GM23248 (cell line): ENCODE results near the gene ZDHHC11. TPM values are rescaled to one million over a fixed set of nuclear protein-coding genes. Genes with fewer than 3 reads are reported as not detected.
"Not testable (repeated sequence)": the region's sequence is repeated elsewhere in the genome, so short reads cannot be mapped to it uniquely, and the experiment has no call there.

Experiments
- DNase-seq: peaks from one replicate; pipeline ENCODE4 v3.0.0-alpha.2; 2015
- H2AFZ ChIP-seq: fragments of 200-600 bp; sonication (generic); 2 replicates; pipeline ENCODE4 v1.6.1; 2016; ENCODE audit warnings: antibody characterized with exemption
- H3F3A ChIP-seq: fragments of 200-600 bp; sonication (generic); 2 replicates; pipeline ENCODE4 v1.6.1; 2016; ENCODE audit warnings: mild to moderate bottlenecking, antibody characterized with exemption, mixed run types; ENCODE audit not compliant: insufficient read depth
- H3K27ac ChIP-seq: fragments of 200-600 bp; sonication (generic); 2 replicates; pipeline ENCODE4 v1.5.1; 2016; ENCODE audit warnings: mild to moderate bottlenecking
- H3K27me3 ChIP-seq: fragments of 200-600 bp; sonication (generic); replicated peaks from 2 replicates; pipeline ENCODE4 v1.6.1; 2016; ENCODE audit warnings: mild to moderate bottlenecking; ENCODE audit not compliant: insufficient read depth
- H3K36me3 ChIP-seq: fragments of 200-600 bp; sonication (generic); 2 replicates; pipeline ENCODE4 v1.6.1; 2016; ENCODE audit warnings: low read depth, mild to moderate bottlenecking
- H3K4me1 ChIP-seq: fragments of 200-600 bp; sonication (generic); 2 replicates; pipeline ENCODE4 v1.6.1; 2016; ENCODE audit warnings: mild to moderate bottlenecking; ENCODE audit not compliant: insufficient read depth
- H3K4me2 ChIP-seq: fragments of 200-600 bp; sonication (generic); one replicate; pipeline ENCODE4 v1.6.1; 2016; ENCODE audit warnings: mild to moderate bottlenecking; ENCODE audit not compliant: unreplicated experiment
- H3K4me3 ChIP-seq: fragments of 200-600 bp; sonication (generic); 2 replicates; pipeline ENCODE4 v1.5.1; 2016; ENCODE audit warnings: mild to moderate bottlenecking
- H3K79me2 ChIP-seq: fragments of 200-600 bp; sonication (generic); 2 replicates; pipeline ENCODE4 v1.6.1; 2016; ENCODE audit warnings: mild to moderate bottlenecking; ENCODE audit not compliant: insufficient read depth
- H3K9ac ChIP-seq: fragments of 200-600 bp; sonication (generic); 2 replicates; pipeline ENCODE4 v1.6.1; 2016; ENCODE audit warnings: mild to moderate bottlenecking
- H3K9me2 ChIP-seq: fragments of 200-600 bp; sonication (generic); 2 replicates; pipeline ENCODE4 v1.6.1; 2016; ENCODE audit warnings: mixed run types, mild to moderate bottlenecking, moderate library complexity; ENCODE audit not compliant: insufficient read depth
- H3K9me3 ChIP-seq: fragments of 200-600 bp; sonication (generic); one replicate; pipeline ENCODE4 v1.6.1; 2017; ENCODE audit warnings: low read depth
- H4K20me1 ChIP-seq: fragments of 200-600 bp; sonication (generic); 2 replicates; pipeline ENCODE4 v1.6.0; 2016; ENCODE audit not compliant: insufficient read depth
- EZH2 ChIP-seq: fragments of 200-600 bp; sonication (generic); IDR thresholded peaks from 2 replicates; pipeline ENCODE4 v1.6.1; 2018; ENCODE audit warnings: antibody characterized with exemption, mild to moderate bottlenecking; ENCODE audit not compliant: insufficient read depth, poor library complexity, severe bottlenecking
- EZH2phosphoT487 ChIP-seq: fragments of 200-600 bp; sonication (generic); IDR thresholded peaks from 2 replicates; pipeline ENCODE4 v1.6.1; 2018; ENCODE audit warnings: antibody characterized with exemption, moderate library complexity, mild to moderate bottlenecking, low read depth; ENCODE audit not compliant: insufficient read depth
- WGBS, 2 experiments: methylation state at CpG; one replicate each; pipeline ENCODE4 v1.1.6; 2015 to 2017; ENCODE audit warnings: low lambda C conversion rate in 2 of 2, low coverage in 1 of 2; ENCODE audit errors: missing lambda C conversion rate in 2 of 2; 5-methylcytosine and 5-hydroxymethylcytosine counted together
- in situ Hi-C: fragments of 300-500 bp; cut with MboI; formaldehyde crosslinking; loops from 2 replicates; pipeline ENCODE4 v1.15.0; 2020
- polyA plus RNA-seq: library from polyadenylated mRNA; unstranded; fragments of >200 nt; fragmentation: Nextera tagmentation; extraction: Ambion mirVana; gene quantifications from 2 replicates; pipeline ENCODE4 v1.2.1, GENCODE V29; 2016
- total RNA-seq: library from RNA; depleted of rRNA; stranded (reverse); fragments of >200 nt; shearing (Covaris generic); gene quantifications from 2 replicates; pipeline ENCODE4 v1.2.3, GENCODE V29; 2014

Gene ZDHHC11
- total and polyA plus RNA-seq, 2 experiments from 2014 or later: 0.26 to 0.65 TPM

DNA sequence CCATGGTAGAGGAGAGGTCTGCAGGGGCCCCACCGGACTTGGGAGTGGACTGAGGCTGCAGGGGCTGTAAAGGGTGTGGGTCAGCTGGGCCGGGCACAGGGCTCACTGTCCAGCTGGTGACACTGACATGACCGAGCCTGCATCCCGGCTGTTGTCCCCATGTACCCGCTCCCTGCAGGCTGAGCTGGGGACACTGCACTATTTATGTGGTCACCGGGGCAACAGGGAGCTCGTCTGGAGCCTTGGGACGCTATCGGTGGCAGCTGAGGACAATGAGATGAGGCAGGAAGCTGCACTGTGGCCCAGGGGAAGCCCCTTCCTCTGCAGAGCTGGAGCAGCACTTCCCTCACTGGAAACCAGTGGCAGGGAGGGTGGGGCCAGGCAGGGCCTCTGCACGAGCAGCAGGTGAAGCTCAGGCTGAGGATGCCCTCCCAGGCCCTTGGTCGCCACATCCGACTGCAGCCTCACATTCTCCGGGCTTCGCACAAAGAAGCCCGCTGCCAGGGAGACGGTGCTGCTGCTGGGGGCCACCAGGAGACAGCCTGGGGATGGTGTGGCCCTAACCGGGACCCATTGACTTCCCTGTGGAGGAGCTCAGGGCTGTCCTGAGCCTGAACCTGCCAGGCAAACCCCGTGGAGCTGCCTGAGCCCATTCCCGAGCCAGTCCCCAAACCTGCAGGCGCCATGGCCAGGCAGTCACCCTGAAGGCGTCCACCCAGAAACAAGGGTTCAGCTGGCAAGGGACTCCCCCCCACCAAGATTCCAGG, 92.7 kb downstream of the ZDHHC11 start:
- Histone ChIP-seq H3K9me2 (no peaks in the 10 kb centered on the region), H3K36me3 (no peaks in the 10 kb centered on the region), H3K27ac (no peak overlapping the region), H3K9me3 (no peaks in the 10 kb centered on the region), H3K4me1 (no peaks in the 10 kb centered on the region), H3K9ac (no peak overlapping the region), H3F3A (no peaks in the 10 kb centered on the region), H3K4me2 (no peak overlapping the region), H4K20me1 (no peaks in the 10 kb centered on the region), H2AFZ (no peak overlapping the region), H3K4me3 (no peak overlapping the region), H3K27me3 (peaks cover 18% of the 10 kb centered on the region), H3K79me2 (no peaks in the 10 kb centered on the region)
- in situ Hi-C loops: no loop called here
- 49 to 51% methylated on average over 20 to 21 of the region's 21 CpGs for WGBS, 2 experiments
- no peak for DNase-seq
- no peak for TF ChIP-seq EZH2
- TF ChIP-seq EZH2phosphoT487: no peak

DNA sequence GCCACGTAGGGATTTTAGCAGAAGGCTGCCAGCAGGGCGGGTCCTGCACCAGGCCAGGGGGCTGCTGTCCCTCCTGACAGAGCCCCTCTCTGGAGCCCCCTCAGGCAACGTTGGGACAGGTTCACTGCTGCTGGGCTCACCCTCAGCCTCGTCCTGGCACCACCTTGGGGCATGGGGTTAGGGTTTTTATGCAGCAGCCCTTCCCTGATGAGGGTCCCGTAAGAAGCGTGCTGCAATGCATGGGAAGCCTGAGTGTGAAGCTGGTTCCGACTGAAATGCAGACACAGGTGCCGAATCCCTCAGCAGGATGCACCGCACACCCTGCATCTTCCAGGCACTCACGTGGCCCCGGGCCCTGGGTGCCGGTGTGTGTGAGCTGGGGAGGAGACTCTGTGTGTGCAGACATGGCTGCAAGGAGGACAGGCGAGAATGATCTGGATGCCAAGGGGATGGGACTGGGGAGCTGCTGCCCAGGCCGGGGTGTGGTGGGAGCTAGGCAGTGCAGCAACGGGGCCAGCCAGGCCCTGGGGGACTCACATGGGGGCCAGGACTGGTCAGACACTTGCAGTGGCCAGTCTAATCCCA, 93.3 kb downstream of the ZDHHC11 start:
- WGBS, 2 experiments: 29 to 32% methylated on average over 15 of the region's 15 CpGs

DNA sequence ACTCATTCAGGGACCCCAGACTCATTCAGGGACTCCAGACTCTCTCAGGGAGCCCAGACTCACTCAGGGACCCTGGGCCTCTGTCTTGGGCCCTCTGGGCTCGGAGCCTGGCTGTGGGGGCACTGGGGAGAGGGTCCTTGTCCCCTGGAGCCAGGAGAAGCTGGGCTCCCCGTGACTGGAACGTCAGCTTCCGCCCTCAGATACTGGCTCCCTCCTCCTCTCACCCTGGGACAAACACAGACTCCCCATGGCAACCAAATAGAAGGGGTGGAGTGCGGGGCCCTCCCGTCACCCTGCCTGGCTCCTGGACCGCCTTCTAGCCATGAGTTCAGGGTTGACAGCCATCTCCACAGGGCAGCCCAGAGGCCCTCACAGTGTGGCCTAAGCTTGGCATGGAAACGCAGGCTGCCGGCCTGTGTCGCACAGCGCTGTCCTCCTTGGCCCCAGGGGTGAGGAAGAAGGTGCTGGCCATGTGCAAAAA, 93.9 kb downstream of the ZDHHC11 start:
- H3K4me1 ChIP-seq: no peaks in the 10 kb centered on the region
- in situ Hi-C loops: no loop called here
- peak; percentile 12 for DNase-seq
- WGBS, 2 experiments: 10 to 17% methylated on average over 10 to 11 of the region's 11 CpGs
- no peak overlapping the region for H3K9ac ChIP-seq
- H3K4me3 ChIP-seq: no peak overlapping the region
- no peak overlapping the region for H3K27ac ChIP-seq
- no peaks in the 10 kb centered on the region for H3K36me3 ChIP-seq
- no peak for TF ChIP-seq EZH2
- TF ChIP-seq EZH2phosphoT487: no peak
- no peaks in the 10 kb centered on the region for H4K20me1 ChIP-seq
- H3K79me2 ChIP-seq: no peaks in the 10 kb centered on the region
- peaks cover 18% of the 10 kb centered on the region for H3K27me3 ChIP-seq
- no peaks in the 10 kb centered on the region for H3F3A ChIP-seq
- H2AFZ ChIP-seq: no peak overlapping the region
- H3K4me2 ChIP-seq: no peak overlapping the region
- H3K9me3 ChIP-seq: no peaks in the 10 kb centered on the region
- no peaks in the 10 kb centered on the region for H3K9me2 ChIP-seq

More for the DNA sequence above, 93.3 kb downstream of the ZDHHC11 start:
- no peaks in the 10 kb centered on the region for H3K36me3 ChIP-seq
- no peaks in the 10 kb centered on the region for H3F3A ChIP-seq
- H3K9ac ChIP-seq: no peak overlapping the region
- no peaks in the 10 kb centered on the region for H4K20me1 ChIP-seq
- no peaks in the 10 kb centered on the region for H3K79me2 ChIP-seq
- H3K27me3 ChIP-seq: peaks cover 18% of the 10 kb centered on the region
- H3K4me2 ChIP-seq: no peak overlapping the region
- no peaks in the 10 kb centered on the region for H3K9me2 ChIP-seq
- no peak for TF ChIP-seq EZH2phosphoT487
- DNase-seq: no peak
- no peaks in the 10 kb centered on the region for H3K4me1 ChIP-seq
- H2AFZ ChIP-seq: no peak overlapping the region
- no peak overlapping the region for H3K27ac ChIP-seq
- no peak overlapping the region for H3K4me3 ChIP-seq
- H3K9me3 ChIP-seq: no peaks in the 10 kb centered on the region
- in situ Hi-C loops: no loop called here

DNA sequence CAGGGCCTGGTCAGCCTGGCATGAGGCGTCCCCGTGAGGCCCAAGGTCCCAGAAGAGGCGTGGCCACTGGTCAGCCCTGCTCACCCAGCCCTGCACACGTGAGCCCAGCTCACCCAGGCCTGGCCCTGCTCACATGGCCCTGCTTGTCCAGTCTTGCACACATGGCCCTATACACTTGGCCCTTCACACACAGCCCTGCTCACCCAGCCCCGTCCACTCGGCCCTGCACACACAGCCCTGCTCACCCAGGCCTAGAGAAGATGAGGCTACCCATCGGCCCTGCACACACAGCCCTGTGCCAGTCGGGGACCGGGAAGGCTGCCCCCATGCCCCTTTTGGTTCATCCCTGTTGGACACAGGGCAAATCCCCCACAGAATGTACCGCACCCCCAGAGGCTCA, 94.6 kb downstream of the ZDHHC11 start:
- no peak overlapping the region for H2AFZ ChIP-seq
- H3K36me3 ChIP-seq: no peaks in the 10 kb centered on the region
- no peaks in the 10 kb centered on the region for H3K79me2 ChIP-seq
- H3K27me3 ChIP-seq: peaks cover 18% of the 10 kb centered on the region
- H3K4me1 ChIP-seq: no peaks in the 10 kb centered on the region
- no peak for TF ChIP-seq EZH2phosphoT487
- TF ChIP-seq EZH2: no peak
- in situ Hi-C loops: no loop called here
- no peaks in the 10 kb centered on the region for H4K20me1 ChIP-seq
- no peak overlapping the region for H3K27ac ChIP-seq
- no peak overlapping the region for H3K4me2 ChIP-seq
- H3K4me3 ChIP-seq: no peak overlapping the region
- H3K9me2 ChIP-seq: no peaks in the 10 kb centered on the region
- H3F3A ChIP-seq: no peaks in the 10 kb centered on the region
- 60 to 63% methylated on average over 8 to 10 of the region's 10 CpGs for WGBS, 2 experiments
- H3K9ac ChIP-seq: no peak overlapping the region
- no peaks in the 10 kb centered on the region for H3K9me3 ChIP-seq
- DNase-seq: no peak

DNA sequence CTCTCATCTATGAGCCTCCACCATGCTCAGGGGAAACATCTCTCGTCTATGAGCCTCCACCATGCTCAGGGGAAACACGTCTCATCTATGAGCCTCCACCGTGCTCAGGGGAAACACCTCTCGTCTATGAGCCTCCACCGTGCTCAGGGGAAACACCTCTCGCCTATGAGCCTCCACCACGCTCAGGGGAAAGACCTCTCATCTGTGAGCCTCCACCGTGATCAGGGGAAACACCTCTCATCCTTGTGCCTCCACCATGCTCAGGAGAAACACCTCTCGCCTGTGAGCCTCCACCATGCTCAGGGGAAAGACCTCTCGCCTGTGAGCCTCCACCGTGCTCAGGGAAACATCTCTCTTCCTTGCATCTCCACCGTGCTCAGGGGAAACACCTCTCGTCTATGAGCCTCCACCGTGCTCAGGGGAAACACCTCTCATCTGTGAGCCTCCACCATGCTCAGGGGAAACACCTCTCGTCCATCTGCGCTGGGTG, 96.6 kb downstream of the ZDHHC11 start:
- H3K79me2 ChIP-seq, H4K20me1 ChIP-seq, H3K4me3 ChIP-seq, H3K4me2 ChIP-seq, H3K27ac ChIP-seq, H3F3A ChIP-seq, H3K4me1 ChIP-seq, H3K9me2 ChIP-seq, H3K9ac ChIP-seq, in situ Hi-C loops, H3K9me3 ChIP-seq, H2AFZ ChIP-seq, DNase-seq, H3K36me3 ChIP-seq: not testable (repeated sequence)
- WGBS, 2 experiments: 40 to 45% methylated on average over 12 to 15 of the region's 16 CpGs
- H3K27me3 ChIP-seq: peaks cover 13% of the 10 kb centered on the region

DNA sequence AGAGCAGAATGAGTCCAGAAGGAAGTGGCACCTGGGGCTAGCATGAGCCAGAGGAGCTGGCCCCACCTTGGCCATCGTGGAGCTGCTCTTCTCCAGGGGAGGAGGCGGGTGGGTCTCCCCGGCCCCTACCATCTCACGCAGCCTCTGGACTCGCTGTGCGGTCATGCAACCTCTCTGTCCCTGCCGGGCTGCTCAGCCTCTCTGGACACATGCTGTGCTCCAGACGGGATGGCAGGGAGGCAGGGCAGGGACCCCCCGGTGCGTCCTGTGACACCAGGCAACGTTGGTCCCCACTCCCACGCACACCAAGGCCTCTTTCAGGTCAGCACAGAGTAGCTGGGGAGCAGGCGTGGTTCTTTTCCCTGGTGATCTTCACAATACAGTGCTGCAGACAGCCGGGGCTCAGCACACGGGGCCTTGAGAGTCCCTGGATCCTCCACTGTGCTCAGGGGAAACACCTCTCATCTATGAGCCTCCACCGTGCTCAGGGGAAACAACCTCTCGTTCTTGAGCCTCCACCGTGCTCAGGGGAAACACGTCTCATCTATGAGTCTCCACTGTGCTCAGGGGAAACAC, 97.1 kb downstream of the ZDHHC11 start:
- H3F3A ChIP-seq, H3K9me2 ChIP-seq, in situ Hi-C loops, H3K4me3 ChIP-seq, H3K27me3 ChIP-seq, H2AFZ ChIP-seq, DNase-seq, H3K79me2 ChIP-seq, H3K36me3 ChIP-seq, H3K4me2 ChIP-seq, H3K4me1 ChIP-seq, H3K27ac ChIP-seq, H3K9ac ChIP-seq, H4K20me1 ChIP-seq, H3K9me3 ChIP-seq: not testable (repeated sequence)
- WGBS, 2 experiments: 61 to 77% methylated on average over 9 to 14 of the region's 19 CpGs
